Body of pancreas (tissue), 4 donors: ENCODE data around the gene CORO1A.
"Not testable (repeated sequence)": the region's sequence is repeated elsewhere in the genome, so short reads cannot be mapped to it uniquely, and the experiment has no call there.

Experiments used
- CTCF ChIP-seq, 7 experiments: fragments of 450-650 bp in 4 of 7; fragments of 200-600 bp in 3 of 7; sonication (generic) in 3 of 7; IDR thresholded peaks; one replicate each; pipeline ENCODE4 v1.5.1; 2016 to 2019; ENCODE audit warnings: antibody characterized with exemption in 7 of 7
- POLR2A ChIP-seq, 3 donors: fragments of 450-650 bp; IDR thresholded peaks; one replicate each; pipeline ENCODE4 v1.6.1; 2016; ENCODE audit warnings: antibody characterized with exemption in 3 of 3, mild to moderate bottlenecking in 2 of 3

- TF ChIP-seq CTCF, POLR2A (IDR thresholded peaks at IDR 0.05): not testable (repeated sequence)
Measured at GRCh38 chr16:30193615-30194014, 10.2 kb downstream of the CORO1A start, which contains the start of the genes BOLA2B and SLX1A.
